ENCODE data around the gene NUAK2.

- no peak for TF ChIP-seq FOXM1 (IDR thresholded peaks at IDR 0.05; ENCODE audit: borderline replicate concordance)
- no peak for TF ChIP-seq LEF1 (IDR thresholded peaks at IDR 0.05; ENCODE audit: borderline replicate concordance)
- no peak for TF ChIP-seq CTBP1 (IDR thresholded peaks at IDR 0.05; ENCODE audit: borderline replicate concordance)
- no peak for TF ChIP-seq FOXK2 (IDR thresholded peaks at IDR 0.05)
- no peak for TF ChIP-seq ARNT (IDR thresholded peaks at IDR 0.05)
Measured at GRCh38 chr1:205344066-205344928, 22.8 kb upstream of the NUAK2 start.

All from HEK293T (cell line).